ENCODE measurements around the gene AQP6.
A peak's percentile ranks its signal among the peaks of the same experiment; 100 is the strongest.

Gene AQP6

GRCh38 chr12:49944046-49944445, 28.7 kb upstream of the AQP6 start:
- TF ChIP-seq BACH2 (CRISPR knock-in tag; IDR thresholded peaks at IDR 0.05; ENCODE audit: borderline replicate concordance) (no peak), RARB (CRISPR knock-in tag; IDR thresholded peaks at IDR 0.05) (no peak), OSR1 (CRISPR knock-in tag; IDR thresholded peaks at IDR 0.05) (no peak), ARNTL (CRISPR knock-in tag; IDR thresholded peaks at IDR 0.05; ENCODE audit: borderline replicate concordance, low read depth) (no peak)
- no peak for ATAC-seq

- TF ChIP-seq CSDC2 (CRISPR knock-in tag; IDR thresholded peaks at IDR 0.05) (no peak), RARB (CRISPR knock-in tag; IDR thresholded peaks at IDR 0.05) (no peak), ESRRG (CRISPR knock-in tag; IDR thresholded peaks at IDR 0.05) (no peak), TSHZ2 (CRISPR knock-in tag; IDR thresholded peaks at IDR 0.05) (no peak), CREB5 (CRISPR knock-in tag; IDR thresholded peaks at IDR 0.05; ENCODE audit: low read depth) (no peak), GLIS3 (CRISPR knock-in tag; IDR thresholded peaks at IDR 0.05) (no peak), SNAI2 (CRISPR knock-in tag; IDR thresholded peaks at IDR 0.05) (no peak)
- no peak for ATAC-seq
These were observed 28.0 kb upstream of the AQP6 start for GRCh38 chr12:49944718-49945117.

- ATAC-seq, result peak; percentile 99
- TF ChIP-seq ZFP3 (CRISPR knock-in tag; IDR thresholded peaks at IDR 0.05) (0 out of 2 replicates have a peak, but pooled peaks have one; percentile 12), PATZ1 (CRISPR knock-in tag; IDR thresholded peaks at IDR 0.05; ENCODE audit: borderline replicate concordance) (no peak)
These were observed 27.2 kb upstream of the AQP6 start for GRCh38 chr12:49945394-49946080.

GRCh38 chr12:49946086-49946485, 26.7 kb upstream of the AQP6 start:
- no peak for ATAC-seq
- TF ChIP-seq BACH2 (CRISPR knock-in tag; IDR thresholded peaks at IDR 0.05; ENCODE audit: borderline replicate concordance), result no peak
- TF ChIP-seq PATZ1 (CRISPR knock-in tag; IDR thresholded peaks at IDR 0.05; ENCODE audit: borderline replicate concordance), result no peak
- TF ChIP-seq ISL1 (CRISPR knock-in tag; IDR thresholded peaks at IDR 0.05), result no peak
- no peak for TF ChIP-seq TSHZ2 (CRISPR knock-in tag; IDR thresholded peaks at IDR 0.05)
- no peak for TF ChIP-seq ZNF70 (CRISPR knock-in tag; IDR thresholded peaks at IDR 0.05)
- TF ChIP-seq CREB5 (CRISPR knock-in tag; IDR thresholded peaks at IDR 0.05; ENCODE audit: low read depth), result no peak
- TF ChIP-seq GLIS3 (CRISPR knock-in tag; IDR thresholded peaks at IDR 0.05), result no peak
- TF ChIP-seq RARB (CRISPR knock-in tag; IDR thresholded peaks at IDR 0.05), result no peak
- TF ChIP-seq ESRRG (CRISPR knock-in tag; IDR thresholded peaks at IDR 0.05), result no peak
- no peak for TF ChIP-seq OSR1 (CRISPR knock-in tag; IDR thresholded peaks at IDR 0.05)
- TF ChIP-seq TOX (CRISPR knock-in tag; IDR thresholded peaks at IDR 0.05; ENCODE audit: borderline replicate concordance), result no peak
- TF ChIP-seq ARNTL (CRISPR knock-in tag; IDR thresholded peaks at IDR 0.05; ENCODE audit: borderline replicate concordance, low read depth), result no peak
- no peak for TF ChIP-seq ZFP3 (CRISPR knock-in tag; IDR thresholded peaks at IDR 0.05)
- TF ChIP-seq ZNF8 (CRISPR knock-in tag; IDR thresholded peaks at IDR 0.05), result no peak
- TF ChIP-seq ZFP30 (CRISPR knock-in tag; IDR thresholded peaks at IDR 0.05), result no peak
- TF ChIP-seq ZC3H10 (CRISPR knock-in tag; IDR thresholded peaks at IDR 0.05), result no peak
